Hair follicular keratinocyte (primary cell): ENCODE data around the gene GLYATL1. TPM values are rescaled to one million over a fixed set of nuclear protein-coding genes. Genes with fewer than 3 reads are reported as not detected.

Source experiments
- total RNA-seq: library from RNA; depleted of rRNA; stranded (reverse); fragments of >200 nt; gene quantifications from 2 replicates; pipeline ENCODE4 v1.2.3, GENCODE V29; 2015

Gene GLYATL1, protein sequence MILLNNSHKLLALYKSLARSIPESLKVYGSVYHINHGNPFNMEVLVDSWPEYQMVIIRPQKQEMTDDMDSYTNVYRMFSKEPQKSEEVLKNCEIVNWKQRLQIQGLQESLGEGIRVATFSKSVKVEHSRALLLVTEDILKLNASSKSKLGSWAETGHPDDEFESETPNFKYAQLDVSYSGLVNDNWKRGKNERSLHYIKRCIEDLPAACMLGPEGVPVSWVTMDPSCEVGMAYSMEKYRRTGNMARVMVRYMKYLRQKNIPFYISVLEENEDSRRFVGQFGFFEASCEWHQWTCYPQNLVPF
- total RNA-seq = 0.16 and 0.19 TPM in 2 replicates

DNA sequence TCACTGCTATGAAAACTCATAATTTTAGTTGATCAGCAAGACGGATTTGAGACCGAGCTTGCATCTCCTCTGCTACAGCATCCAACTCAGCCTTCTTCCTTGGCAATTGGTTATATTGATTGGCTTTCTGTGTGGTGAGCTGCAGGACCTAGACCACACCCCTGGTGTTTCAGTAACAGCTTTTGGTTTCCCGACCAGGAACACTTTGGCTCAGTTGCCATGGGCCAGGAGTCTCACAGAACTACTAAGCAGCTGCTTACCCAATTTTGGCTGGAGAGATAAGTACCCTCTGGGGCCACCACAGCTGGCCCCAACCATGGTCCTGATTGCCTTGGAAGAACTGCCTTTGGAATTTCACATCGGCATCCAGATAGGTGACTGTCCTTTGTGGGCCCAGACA is at the start of gene GLYATL1:
Gene GLYATL1 (plus strand): TSS at position 212 of the 400 bp plus-strand sequence. CDS start 7,600 bp downstream, outside the sequence.

Other genes starting within 250 kb of the GLYATL1 start
- not detected in 2 replicates for gene GLYAT, start 207.5 kb upstream of the GLYATL1 start, total RNA-seq
- 1.1 TPM in 1 of 2 replicates, not detected in the other for gene GLYATL2, start 94.8 kb upstream of the GLYATL1 start, total RNA-seq
- gene GLYATL1B, start 146.8 kb downstream of the GLYATL1 start, total RNA-seq = not detected in 2 replicates
- gene FAM111B, start 167.7 kb downstream of the GLYATL1 start, total RNA-seq = 2.3 and 10.9 TPM in 2 replicates
- gene FAM111A, start 203.4 kb downstream of the GLYATL1 start, total RNA-seq = 11.5 and 23.6 TPM in 2 replicates
- gene DTX4, start 232.6 kb downstream of the GLYATL1 start, total RNA-seq = 5.9 TPM in 2 replicates